Measurements from ENCODE around the gene CCDC146.
"Not testable (repeated sequence)": the region's sequence is repeated elsewhere in the genome, so short reads cannot be mapped to it uniquely, and the experiment has no call there.

GRCh38 chr7:77100501-77100900 is 21.9 kb upstream of the CCDC146 start:
- TF ChIP-seq, protein P1, sequence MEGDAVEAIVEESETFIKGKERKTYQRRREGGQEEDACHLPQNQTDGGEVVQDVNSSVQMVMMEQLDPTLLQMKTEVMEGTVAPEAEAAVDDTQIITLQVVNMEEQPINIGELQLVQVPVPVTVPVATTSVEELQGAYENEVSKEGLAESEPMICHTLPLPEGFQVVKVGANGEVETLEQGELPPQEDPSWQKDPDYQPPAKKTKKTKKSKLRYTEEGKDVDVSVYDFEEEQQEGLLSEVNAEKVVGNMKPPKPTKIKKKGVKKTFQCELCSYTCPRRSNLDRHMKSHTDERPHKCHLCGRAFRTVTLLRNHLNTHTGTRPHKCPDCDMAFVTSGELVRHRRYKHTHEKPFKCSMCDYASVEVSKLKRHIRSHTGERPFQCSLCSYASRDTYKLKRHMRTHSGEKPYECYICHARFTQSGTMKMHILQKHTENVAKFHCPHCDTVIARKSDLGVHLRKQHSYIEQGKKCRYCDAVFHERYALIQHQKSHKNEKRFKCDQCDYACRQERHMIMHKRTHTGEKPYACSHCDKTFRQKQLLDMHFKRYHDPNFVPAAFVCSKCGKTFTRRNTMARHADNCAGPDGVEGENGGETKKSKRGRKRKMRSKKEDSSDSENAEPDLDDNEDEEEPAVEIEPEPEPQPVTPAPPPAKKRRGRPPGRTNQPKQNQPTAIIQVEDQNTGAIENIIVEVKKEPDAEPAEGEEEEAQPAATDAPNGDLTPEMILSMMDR (IDR thresholded peaks at IDR 0.05; ENCODE audit: control extremely low read depth in 1 of 3, insufficient read depth in 1 of 3, low read depth in 1 of 3, low read length in 3 of 3) = not testable (repeated sequence)
- not testable (repeated sequence) for TF ChIP-seq HDAC6 (IDR thresholded peaks at IDR 0.05; ENCODE audit: low read depth, low read length); POLR2A (IDR thresholded peaks at IDR 0.05; ENCODE audit: control extremely low read depth in 1 of 2, low read depth in 2 of 2, low read length in 2 of 2); SRF (IDR thresholded peaks at IDR 0.05; ENCODE audit: low read depth, low read length); TEAD4 (IDR thresholded peaks at IDR 0.05; ENCODE audit: low read depth, low read length); CBX5 (IDR thresholded peaks at IDR 0.05; ENCODE audit: low read depth, low read length); CBX8 (IDR thresholded peaks at IDR 0.05; ENCODE audit: borderline replicate concordance, low read depth, low read length); RAD21 (IDR thresholded peaks at IDR 0.05 in 1 of 2, conservative IDR thresholded peaks at IDR 0.05 in 1 of 2; ENCODE audit: low read depth in 2 of 2, low read length in 2 of 2)
- TF ChIP-seq, protein P2, sequence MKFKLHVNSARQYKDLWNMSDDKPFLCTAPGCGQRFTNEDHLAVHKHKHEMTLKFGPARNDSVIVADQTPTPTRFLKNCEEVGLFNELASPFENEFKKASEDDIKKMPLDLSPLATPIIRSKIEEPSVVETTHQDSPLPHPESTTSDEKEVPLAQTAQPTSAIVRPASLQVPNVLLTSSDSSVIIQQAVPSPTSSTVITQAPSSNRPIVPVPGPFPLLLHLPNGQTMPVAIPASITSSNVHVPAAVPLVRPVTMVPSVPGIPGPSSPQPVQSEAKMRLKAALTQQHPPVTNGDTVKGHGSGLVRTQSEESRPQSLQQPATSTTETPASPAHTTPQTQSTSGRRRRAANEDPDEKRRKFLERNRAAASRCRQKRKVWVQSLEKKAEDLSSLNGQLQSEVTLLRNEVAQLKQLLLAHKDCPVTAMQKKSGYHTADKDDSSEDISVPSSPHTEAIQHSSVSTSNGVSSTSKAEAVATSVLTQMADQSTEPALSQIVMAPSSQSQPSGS (IDR thresholded peaks at IDR 0.05; ENCODE audit: low read length) = not testable (repeated sequence)
- TF ChIP-seq, protein P3, sequence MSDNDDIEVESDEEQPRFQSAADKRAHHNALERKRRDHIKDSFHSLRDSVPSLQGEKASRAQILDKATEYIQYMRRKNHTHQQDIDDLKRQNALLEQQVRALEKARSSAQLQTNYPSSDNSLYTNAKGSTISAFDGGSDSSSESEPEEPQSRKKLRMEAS (IDR thresholded peaks at IDR 0.05) = not testable (repeated sequence)
- TF ChIP-seq, protein P4, sequence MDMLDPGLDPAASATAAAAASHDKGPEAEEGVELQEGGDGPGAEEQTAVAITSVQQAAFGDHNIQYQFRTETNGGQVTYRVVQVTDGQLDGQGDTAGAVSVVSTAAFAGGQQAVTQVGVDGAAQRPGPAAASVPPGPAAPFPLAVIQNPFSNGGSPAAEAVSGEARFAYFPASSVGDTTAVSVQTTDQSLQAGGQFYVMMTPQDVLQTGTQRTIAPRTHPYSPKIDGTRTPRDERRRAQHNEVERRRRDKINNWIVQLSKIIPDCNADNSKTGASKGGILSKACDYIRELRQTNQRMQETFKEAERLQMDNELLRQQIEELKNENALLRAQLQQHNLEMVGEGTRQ (IDR thresholded peaks at IDR 0.05; ENCODE audit: low read length) = not testable (repeated sequence)

All from H1 (cell line).